ENCODE measurements around the gene KIF1B.

DNA sequence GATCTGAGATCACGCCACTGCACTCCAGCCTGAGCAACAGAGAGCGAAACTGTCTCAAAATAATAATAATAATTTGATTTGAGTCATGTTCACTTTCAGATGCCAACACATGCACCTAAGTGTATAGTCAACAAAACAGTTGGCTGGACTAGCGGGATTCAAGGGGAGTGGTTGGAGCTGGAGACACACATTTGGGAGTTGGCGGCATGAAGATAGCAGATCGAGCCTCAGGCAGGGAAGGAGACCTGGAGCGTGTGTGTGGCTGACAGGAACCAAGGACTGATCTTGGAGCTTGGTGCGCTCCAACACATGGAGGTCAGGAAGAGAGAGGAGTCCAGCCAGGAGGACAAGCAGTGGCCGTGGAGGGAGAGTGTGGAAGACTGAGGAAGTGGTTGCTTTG, 173.8 kb downstream of the KIF1B start:
- TF ChIP-seq, protein P1, sequence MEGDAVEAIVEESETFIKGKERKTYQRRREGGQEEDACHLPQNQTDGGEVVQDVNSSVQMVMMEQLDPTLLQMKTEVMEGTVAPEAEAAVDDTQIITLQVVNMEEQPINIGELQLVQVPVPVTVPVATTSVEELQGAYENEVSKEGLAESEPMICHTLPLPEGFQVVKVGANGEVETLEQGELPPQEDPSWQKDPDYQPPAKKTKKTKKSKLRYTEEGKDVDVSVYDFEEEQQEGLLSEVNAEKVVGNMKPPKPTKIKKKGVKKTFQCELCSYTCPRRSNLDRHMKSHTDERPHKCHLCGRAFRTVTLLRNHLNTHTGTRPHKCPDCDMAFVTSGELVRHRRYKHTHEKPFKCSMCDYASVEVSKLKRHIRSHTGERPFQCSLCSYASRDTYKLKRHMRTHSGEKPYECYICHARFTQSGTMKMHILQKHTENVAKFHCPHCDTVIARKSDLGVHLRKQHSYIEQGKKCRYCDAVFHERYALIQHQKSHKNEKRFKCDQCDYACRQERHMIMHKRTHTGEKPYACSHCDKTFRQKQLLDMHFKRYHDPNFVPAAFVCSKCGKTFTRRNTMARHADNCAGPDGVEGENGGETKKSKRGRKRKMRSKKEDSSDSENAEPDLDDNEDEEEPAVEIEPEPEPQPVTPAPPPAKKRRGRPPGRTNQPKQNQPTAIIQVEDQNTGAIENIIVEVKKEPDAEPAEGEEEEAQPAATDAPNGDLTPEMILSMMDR (IDR thresholded peaks at IDR 0.05 in 8 of 11, conservative IDR thresholded peaks at IDR 0.05 in 3 of 11): no peak
- TF ChIP-seq POLR2A (IDR thresholded peaks at IDR 0.05) (no peak), POLR2AphosphoS5 (IDR thresholded peaks at IDR 0.05) (no peak)
